Choroid plexus epithelial cell (primary cell): ENCODE data around the gene KIAA0825.

Source experiments
- DNase-seq: peaks from one replicate; pipeline ENCODE4 v3.0.0-alpha.2; 2010; ENCODE audit warnings: low read depth
- H3K4me3 ChIP-seq: 2 replicates; pipeline ENCODE4 v1.5.1; 2011; ENCODE audit warnings: low read depth, mild to moderate bottlenecking, control low read depth, low read length, moderate library complexity
- CTCF ChIP-seq: conservative IDR thresholded peaks from 2 replicates; pipeline ENCODE4 v1.5.1; 2011; ENCODE audit warnings: low read depth, mild to moderate bottlenecking, control low read depth, inconsistent platforms, low read length, moderate library complexity

Gene KIAA0825

GRCh38 chr5:94402096-94402495, 216.3 kb downstream of the KIAA0825 start:
- DNase-seq = no peak
- no peak overlapping the region for H3K4me3 ChIP-seq
- no peak for TF ChIP-seq CTCF

DNA sequence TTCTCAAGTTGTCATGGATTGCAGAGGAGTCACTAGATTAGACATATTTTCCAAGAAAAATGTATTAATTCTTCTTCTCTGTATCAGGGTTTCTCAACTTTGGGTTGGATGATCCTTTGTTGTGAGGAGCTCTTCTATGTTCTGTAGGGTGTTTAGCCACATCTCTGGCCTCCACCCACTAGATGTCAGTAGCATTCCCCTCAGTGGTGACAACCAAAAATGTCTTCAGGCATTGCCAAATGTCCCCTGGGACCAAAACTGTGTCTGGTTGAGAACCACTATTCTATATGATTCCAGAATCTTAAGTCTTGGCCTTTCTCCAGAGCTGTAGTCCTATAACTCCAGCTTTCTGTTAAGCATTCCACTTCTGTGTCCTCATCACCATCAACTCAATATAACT, 220.9 kb downstream of the KIAA0825 start:
- peak; percentile 8 for TF ChIP-seq CTCF
- peak; percentile 3 for DNase-seq
- H3K4me3 ChIP-seq = no peak overlapping the region

DNA sequence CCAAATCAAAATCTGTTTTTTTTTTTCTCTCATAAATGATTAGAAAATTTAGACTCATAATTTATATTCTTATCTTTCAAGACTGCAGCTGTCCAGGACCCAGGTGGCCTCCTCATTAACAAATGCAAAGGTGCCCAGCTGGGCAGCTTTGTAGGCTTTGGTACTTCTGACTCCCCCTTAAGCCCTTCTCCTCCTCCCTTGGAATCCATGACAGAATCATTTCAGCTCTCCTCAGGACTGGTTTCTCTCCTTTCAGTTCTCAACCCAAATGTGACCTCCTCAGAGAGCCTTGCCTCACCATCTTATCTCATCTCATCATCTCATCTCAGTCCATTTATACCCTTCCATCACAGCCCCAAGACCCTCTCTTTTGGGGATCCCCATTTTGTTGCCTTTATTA, 221.7 kb downstream of the KIAA0825 start:
- no peak for DNase-seq
- no peak overlapping the region for H3K4me3 ChIP-seq
- no peak for TF ChIP-seq CTCF

- no peak overlapping the region for H3K4me3 ChIP-seq
- no peak for TF ChIP-seq CTCF
- DNase-seq = no peak
These were observed 222.9 kb downstream of the KIAA0825 start for GRCh38 chr5:94395468-94395867.

- no peak for DNase-seq
- H3K4me3 ChIP-seq = no peak overlapping the region
- TF ChIP-seq CTCF = no peak
These were observed 226.4 kb downstream of the KIAA0825 start for GRCh38 chr5:94391996-94392395.

DNA sequence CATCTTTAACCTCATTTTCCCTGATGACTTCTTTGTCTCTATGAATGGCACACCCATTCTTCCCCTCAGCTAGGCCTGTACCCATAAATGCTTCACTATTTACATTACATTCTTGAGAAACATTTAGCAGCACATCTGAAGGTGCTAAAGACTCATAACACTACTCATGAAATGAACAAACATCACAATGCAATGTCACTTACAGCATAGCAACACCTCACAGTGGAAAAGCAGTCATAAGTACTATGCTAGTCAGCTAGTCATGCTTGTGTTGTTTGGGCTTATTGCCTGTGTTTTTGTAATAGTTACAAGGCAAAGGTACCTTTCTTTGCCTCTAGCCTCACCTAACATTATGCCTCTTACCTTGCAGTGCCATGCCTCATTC, 228.9 kb downstream of the KIAA0825 start:
- DNase-seq = no peak
- no peak for TF ChIP-seq CTCF
- H3K4me3 ChIP-seq = no peak overlapping the region

- TF ChIP-seq CTCF = no peak
- no peak overlapping the region for H3K4me3 ChIP-seq
- DNase-seq = no peak
These were observed 229.5 kb downstream of the KIAA0825 start for GRCh38 chr5:94388773-94389514.
